CD8-positive, alpha-beta memory T cell (primary cell): Measurements from ENCODE around the gene TMEM131. TPM values are rescaled to one million over a fixed set of nuclear protein-coding genes. Genes with fewer than 3 reads are reported as not detected.

Experiments
- polyA plus RNA-seq: library from polyadenylated mRNA; unstranded; fragments of 300-500 nt; fragmentation: Illumina TruSeq; gene quantifications from one replicate; pipeline ENCODE4 v1.2.3, GENCODE V29; 2021
- total RNA-seq, 2 experiments: library from RNA; stranded (reverse); gene quantifications; one replicate each; pipeline ENCODE4 v1.2.3, GENCODE V29; 2021

The TMEM131 gene
- total and polyA plus RNA-seq, 3 experiments from 2014 or later = 14.4 to 35.4 (median 34.7) TPM

Other genes starting within 250 kb of the TMEM131 start
- gene VWA3B, start 91.2 kb upstream of the TMEM131 start, total RNA-seq = not detected
- gene VWA3B, start 91.2 kb upstream of the TMEM131 start, polyA plus RNA-seq = not detected